HepG2 (cell line): Measurements from ENCODE around the gene ALKBH5. TPM values are rescaled to one million over a fixed set of nuclear protein-coding genes. Genes with fewer than 3 reads are reported as not detected.

Experiments
- ATF7-NPFF ChIP-seq: sonication (generic); formaldehyde crosslinking; IDR thresholded peaks from 2 replicates; pipeline ENCODE4 v1.8.1; 2023; ENCODE audit warnings: mild to moderate bottlenecking, low read depth, missing genetic modification reagents, moderate library complexity
- ETV5 ChIP-seq: IDR thresholded peaks from 2 replicates; pipeline ENCODE4 v1.6.1; 2018; ENCODE audit warnings: missing biosample characterization, missing genetic modification reagents, inconsistent platforms, borderline replicate concordance
- HNF4A ChIP-seq: sonication (generic); formaldehyde crosslinking; IDR thresholded peaks from 2 replicates; pipeline ENCODE4 v1.4.0; 2020; ENCODE audit warnings: missing genetic modification reagents
- MYC ChIP-seq: sonication (generic); formaldehyde crosslinking; IDR thresholded peaks from 2 replicates; pipeline ENCODE4 v1.9.0; 2021; ENCODE audit warnings: missing genetic modification reagents, borderline replicate concordance
- RXRA ChIP-seq: sonication (generic); formaldehyde crosslinking; IDR thresholded peaks from 2 replicates; pipeline ENCODE4 v1.5.1; 2020; ENCODE audit warnings: missing genetic modification reagents
- SAP130 ChIP-seq: IDR thresholded peaks from 2 replicates; pipeline ENCODE4 v1.6.1; 2016; ENCODE audit warnings: low read depth
- SMYD3 ChIP-seq: sonication (generic); formaldehyde crosslinking; IDR thresholded peaks from 2 replicates; pipeline ENCODE4 v1.8.1; 2023; ENCODE audit warnings: mild to moderate bottlenecking, missing genetic modification reagents
- TBX2 ChIP-seq: sonication (generic); formaldehyde crosslinking; IDR thresholded peaks from 2 replicates; pipeline ENCODE4 v1.5.0; 2020; ENCODE audit warnings: missing genetic modification reagents, mild to moderate bottlenecking, borderline replicate concordance
- ZFY ChIP-seq: sonication (generic); formaldehyde crosslinking; IDR thresholded peaks from 2 replicates; pipeline ENCODE4 v1.4.0; 2020; ENCODE audit warnings: missing genetic modification reagents
- ZMYM4 ChIP-seq: sonication (generic); formaldehyde crosslinking; IDR thresholded peaks from 2 replicates; pipeline ENCODE4 v1.8.1; 2023; ENCODE audit warnings: mild to moderate bottlenecking, missing genetic modification reagents
- ZNF354B ChIP-seq: sonication (generic); formaldehyde crosslinking; IDR thresholded peaks from 2 replicates; pipeline ENCODE4 v1.8.0; 2022; ENCODE audit warnings: mild to moderate bottlenecking, missing genetic modification reagents
- ZNF451 ChIP-seq: sonication (generic); formaldehyde crosslinking; IDR thresholded peaks from 2 replicates; pipeline ENCODE4 v1.5.0; 2020; ENCODE audit warnings: mild to moderate bottlenecking, missing genetic modification reagents
- polyA plus RNA-seq, 8 experiments: library from polyadenylated mRNA; depleted of rRNA in 3 of 8; stranded (reverse) in 7 of 8; unstranded in 1 of 8; fragments of >200 nt; fragmentation: Illumina TruSeq in 4 of 8; extraction: Trizol in 4 of 8; gene quantifications; 2 replicates each; pipeline versions ENCODE4 v1.2.1 to v1.2.3, GENCODE V29; 2011 to 2016; ENCODE audit warnings: low read depth in 4 of 8, missing spikeins in 1 of 8, mixed read lengths in 1 of 8; ENCODE audit not compliant: insufficient read depth in 1 of 8
- total RNA-seq, 5 experiments: library from RNA; depleted of rRNA; stranded (reverse); fragments of >200 nt; fragmentation: Illumina TruSeq; extraction: Trizol; gene quantifications; 2 replicates each; pipeline ENCODE4 v1.2.3, GENCODE V29; 2016; ENCODE audit warnings: low read depth in 1 of 5
- TF ChIP-seq, protein P1 (sequence below): sonication (generic); formaldehyde crosslinking; IDR thresholded peaks from 2 replicates; pipeline ENCODE4 v1.4.0; 2020; ENCODE audit warnings: mild to moderate bottlenecking, missing genetic modification reagents
- TF ChIP-seq, protein P2 (sequence below): sonication (generic); formaldehyde crosslinking; IDR thresholded peaks from 2 replicates; pipeline ENCODE4 v1.8.1; 2023; ENCODE audit warnings: mild to moderate bottlenecking, moderate library complexity, missing genetic modification reagents
- TF ChIP-seq, protein P3 (sequence below): sonication (generic); formaldehyde crosslinking; IDR thresholded peaks from 2 replicates; pipeline ENCODE4 v1.4.0; 2020; ENCODE audit warnings: mild to moderate bottlenecking, missing genetic modification reagents, borderline replicate concordance
- TF ChIP-seq, protein P4 (sequence below): IDR thresholded peaks from 2 replicates; pipeline ENCODE4 v1.6.1; 2016; ENCODE audit warnings: missing compliant biosample characterization, missing genetic modification reagents, borderline replicate concordance
- TF ChIP-seq, protein P5 (sequence below): sonication (generic); formaldehyde crosslinking; IDR thresholded peaks from 2 replicates; pipeline ENCODE4 v1.4.0; 2020; ENCODE audit warnings: mild to moderate bottlenecking, missing genetic modification reagents

ALKBH5 gene
- total and polyA plus RNA-seq, 2 of the 13 experiments (the other 11 are each of a cell fraction or from before 2014, with no cell fraction given) = 68.9 to 76.9 TPM

DNA sequence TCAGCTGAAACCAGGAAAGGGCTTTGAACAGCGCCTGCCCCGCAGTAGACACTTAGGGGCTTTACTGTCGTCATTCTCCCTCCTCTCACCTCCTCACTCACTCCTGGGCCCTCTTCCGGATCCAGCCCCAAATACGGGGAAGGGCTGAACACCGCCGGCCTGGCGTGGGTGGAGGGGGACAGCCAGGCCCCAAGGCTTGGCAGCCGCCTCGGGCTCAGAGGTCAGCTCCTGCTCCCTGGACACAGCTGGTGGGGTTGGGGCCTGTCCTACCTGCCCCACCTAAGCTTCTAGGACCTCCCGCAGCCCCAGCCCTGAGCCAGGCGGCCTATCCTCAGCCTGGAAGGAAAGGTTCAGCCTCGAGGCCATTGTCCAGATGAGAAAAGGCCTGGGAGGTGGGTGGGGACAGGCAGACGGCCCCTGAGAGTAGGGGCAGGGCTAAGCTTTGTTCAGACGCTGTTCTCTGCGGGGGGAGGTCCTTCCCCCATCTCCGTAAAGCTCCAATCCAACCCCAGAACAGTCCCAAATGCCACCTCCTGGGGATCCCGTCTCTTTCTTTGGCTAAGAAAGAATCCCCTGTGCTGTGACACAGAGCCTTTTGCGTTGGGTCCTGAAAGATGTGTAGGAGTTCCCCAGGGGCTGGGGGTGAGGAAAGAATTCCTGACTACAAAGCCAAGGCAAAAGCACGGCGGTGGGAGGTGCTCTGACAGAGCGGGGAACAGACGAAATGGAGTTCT lies 40.9 kb downstream of the ALKBH5 start (continued):
- TF ChIP-seq, protein P1, sequence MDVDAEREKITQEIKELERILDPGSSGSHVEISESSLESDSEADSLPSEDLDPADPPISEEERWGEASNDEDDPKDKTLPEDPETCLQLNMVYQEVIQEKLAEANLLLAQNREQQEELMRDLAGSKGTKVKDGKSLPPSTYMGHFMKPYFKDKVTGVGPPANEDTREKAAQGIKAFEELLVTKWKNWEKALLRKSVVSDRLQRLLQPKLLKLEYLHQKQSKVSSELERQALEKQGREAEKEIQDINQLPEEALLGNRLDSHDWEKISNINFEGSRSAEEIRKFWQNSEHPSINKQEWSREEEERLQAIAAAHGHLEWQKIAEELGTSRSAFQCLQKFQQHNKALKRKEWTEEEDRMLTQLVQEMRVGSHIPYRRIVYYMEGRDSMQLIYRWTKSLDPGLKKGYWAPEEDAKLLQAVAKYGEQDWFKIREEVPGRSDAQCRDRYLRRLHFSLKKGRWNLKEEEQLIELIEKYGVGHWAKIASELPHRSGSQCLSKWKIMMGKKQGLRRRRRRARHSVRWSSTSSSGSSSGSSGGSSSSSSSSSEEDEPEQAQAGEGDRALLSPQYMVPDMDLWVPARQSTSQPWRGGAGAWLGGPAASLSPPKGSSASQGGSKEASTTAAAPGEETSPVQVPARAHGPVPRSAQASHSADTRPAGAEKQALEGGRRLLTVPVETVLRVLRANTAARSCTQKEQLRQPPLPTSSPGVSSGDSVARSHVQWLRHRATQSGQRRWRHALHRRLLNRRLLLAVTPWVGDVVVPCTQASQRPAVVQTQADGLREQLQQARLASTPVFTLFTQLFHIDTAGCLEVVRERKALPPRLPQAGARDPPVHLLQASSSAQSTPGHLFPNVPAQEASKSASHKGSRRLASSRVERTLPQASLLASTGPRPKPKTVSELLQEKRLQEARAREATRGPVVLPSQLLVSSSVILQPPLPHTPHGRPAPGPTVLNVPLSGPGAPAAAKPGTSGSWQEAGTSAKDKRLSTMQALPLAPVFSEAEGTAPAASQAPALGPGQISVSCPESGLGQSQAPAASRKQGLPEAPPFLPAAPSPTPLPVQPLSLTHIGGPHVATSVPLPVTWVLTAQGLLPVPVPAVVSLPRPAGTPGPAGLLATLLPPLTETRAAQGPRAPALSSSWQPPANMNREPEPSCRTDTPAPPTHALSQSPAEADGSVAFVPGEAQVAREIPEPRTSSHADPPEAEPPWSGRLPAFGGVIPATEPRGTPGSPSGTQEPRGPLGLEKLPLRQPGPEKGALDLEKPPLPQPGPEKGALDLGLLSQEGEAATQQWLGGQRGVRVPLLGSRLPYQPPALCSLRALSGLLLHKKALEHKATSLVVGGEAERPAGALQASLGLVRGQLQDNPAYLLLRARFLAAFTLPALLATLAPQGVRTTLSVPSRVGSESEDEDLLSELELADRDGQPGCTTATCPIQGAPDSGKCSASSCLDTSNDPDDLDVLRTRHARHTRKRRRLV (CRISPR knock-in tag) = 0 out of 2 replicates have a peak, but pooled peaks have one; percentile 17
- TF ChIP-seq ZFY (CRISPR knock-in tag) = peak; percentile 93
- 0 out of 2 replicates have a peak, but pooled peaks have one; percentile 6 for TF ChIP-seq ZNF451 (CRISPR knock-in tag)
- TF ChIP-seq RXRA (CRISPR knock-in tag) = peak; percentile 42; the same call in 1 of the 2 replicates
- TF ChIP-seq ATF7-NPFF (CRISPR knock-in tag) = no peak
- TF ChIP-seq, protein P2, sequence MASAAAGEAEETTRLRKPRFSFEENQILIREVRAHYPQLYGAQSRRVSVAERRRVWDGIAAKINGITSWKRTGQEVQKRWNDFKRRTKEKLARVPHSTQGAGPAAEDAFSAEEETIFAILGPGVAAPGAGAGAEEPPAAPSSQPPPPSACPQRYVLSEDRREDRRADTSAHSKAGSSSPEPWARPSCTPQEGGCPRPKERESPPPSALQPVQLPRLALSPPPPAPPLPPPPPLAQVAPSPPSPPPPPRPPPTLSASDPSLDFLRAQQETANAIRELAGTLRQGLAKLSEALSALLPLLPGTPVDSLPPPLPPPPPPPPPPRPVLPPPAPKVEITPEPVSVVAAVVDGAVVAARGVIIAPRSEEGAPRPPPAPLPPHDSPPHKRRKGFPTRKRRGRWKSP = peak; percentile 65; the same call in 1 of the 2 replicates
- TF ChIP-seq MYC = peak; percentile 71; the same call in 1 of the 2 replicates
- TF ChIP-seq ZMYM4 (CRISPR knock-in tag) = peak; percentile 3; the same call in 1 of the 2 replicates
- 0 out of 2 replicates have a peak, but pooled peaks have one; percentile 19 for TF ChIP-seq ZNF354B (CRISPR knock-in tag)
- peak; percentile 62 for TF ChIP-seq HNF4A (CRISPR knock-in tag)
- TF ChIP-seq, protein P3, sequence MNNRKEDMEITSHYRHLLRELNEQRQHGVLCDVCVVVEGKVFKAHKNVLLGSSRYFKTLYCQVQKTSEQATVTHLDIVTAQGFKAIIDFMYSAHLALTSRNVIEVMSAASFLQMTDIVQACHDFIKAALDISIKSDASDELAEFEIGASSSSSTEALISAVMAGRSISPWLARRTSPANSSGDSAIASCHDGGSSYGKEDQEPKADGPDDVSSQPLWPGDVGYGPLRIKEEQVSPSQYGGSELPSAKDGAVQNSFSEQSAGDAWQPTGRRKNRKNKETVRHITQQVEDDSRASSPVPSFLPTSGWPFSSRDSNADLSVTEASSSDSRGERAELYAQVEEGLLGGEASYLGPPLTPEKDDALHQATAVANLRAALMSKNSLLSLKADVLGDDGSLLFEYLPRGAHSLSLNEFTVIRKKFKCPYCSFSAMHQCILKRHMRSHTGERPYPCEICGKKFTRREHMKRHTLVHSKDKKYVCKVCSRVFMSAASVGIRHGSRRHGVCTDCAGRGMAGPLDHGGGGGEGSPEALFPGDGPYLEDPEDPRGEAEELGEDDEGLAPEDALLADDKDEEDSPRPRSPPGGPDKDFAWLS (CRISPR knock-in tag) = no peak
- TF ChIP-seq, protein P4, sequence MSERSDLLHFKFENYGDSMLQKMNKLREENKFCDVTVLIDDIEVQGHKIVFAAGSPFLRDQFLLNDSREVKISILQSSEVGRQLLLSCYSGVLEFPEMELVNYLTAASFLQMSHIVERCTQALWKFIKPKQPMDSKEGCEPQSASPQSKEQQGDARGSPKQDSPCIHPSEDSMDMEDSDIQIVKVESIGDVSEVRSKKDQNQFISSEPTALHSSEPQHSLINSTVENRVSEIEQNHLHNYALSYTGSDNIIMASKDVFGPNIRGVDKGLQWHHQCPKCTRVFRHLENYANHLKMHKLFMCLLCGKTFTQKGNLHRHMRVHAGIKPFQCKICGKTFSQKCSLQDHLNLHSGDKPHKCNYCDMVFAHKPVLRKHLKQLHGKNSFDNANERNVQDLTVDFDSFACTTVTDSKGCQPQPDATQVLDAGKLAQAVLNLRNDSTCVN (CRISPR knock-in tag) = 0 out of 2 replicates have a peak, but pooled peaks have one; percentile 12
- TF ChIP-seq ETV5 (CRISPR knock-in tag) = 0 out of 2 replicates have a peak, but pooled peaks have one; percentile 3
- TF ChIP-seq, protein P5, sequence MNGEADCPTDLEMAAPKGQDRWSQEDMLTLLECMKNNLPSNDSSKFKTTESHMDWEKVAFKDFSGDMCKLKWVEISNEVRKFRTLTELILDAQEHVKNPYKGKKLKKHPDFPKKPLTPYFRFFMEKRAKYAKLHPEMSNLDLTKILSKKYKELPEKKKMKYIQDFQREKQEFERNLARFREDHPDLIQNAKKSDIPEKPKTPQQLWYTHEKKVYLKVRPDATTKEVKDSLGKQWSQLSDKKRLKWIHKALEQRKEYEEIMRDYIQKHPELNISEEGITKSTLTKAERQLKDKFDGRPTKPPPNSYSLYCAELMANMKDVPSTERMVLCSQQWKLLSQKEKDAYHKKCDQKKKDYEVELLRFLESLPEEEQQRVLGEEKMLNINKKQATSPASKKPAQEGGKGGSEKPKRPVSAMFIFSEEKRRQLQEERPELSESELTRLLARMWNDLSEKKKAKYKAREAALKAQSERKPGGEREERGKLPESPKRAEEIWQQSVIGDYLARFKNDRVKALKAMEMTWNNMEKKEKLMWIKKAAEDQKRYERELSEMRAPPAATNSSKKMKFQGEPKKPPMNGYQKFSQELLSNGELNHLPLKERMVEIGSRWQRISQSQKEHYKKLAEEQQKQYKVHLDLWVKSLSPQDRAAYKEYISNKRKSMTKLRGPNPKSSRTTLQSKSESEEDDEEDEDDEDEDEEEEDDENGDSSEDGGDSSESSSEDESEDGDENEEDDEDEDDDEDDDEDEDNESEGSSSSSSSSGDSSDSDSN (CRISPR knock-in tag) = peak; percentile 76
- TF ChIP-seq SAP130 (CRISPR knock-in tag) = peak; percentile 56
- TF ChIP-seq SMYD3 (CRISPR knock-in tag) = 0 out of 2 replicates have a peak, but pooled peaks have one; percentile 42
- peak; percentile 26; the same call in 1 of the 2 replicates for TF ChIP-seq TBX2 (CRISPR knock-in tag)
